ENCODE results near the gene ANKRD6. TPM values are rescaled to one million over a fixed set of nuclear protein-coding genes. Genes with fewer than 3 reads are reported as not detected.

ANKRD6 gene
- total RNA-seq, 1 experiment from 2014 or later: 2.4 TPM

GRCh38 chr6:89415185-89415584 lies 17.8 kb upstream of the ANKRD6 start:
- ChIA-PET CTCF (no interaction called here), POLR2A (no interaction called here)
- H3K27me3 ChIP-seq (ENCODE audit: control insufficient read depth, insufficient read depth, low read length): no peaks in the 10 kb centered on the region; the same call in 1 of the 2 replicates

GRCh38 chr6:89416796-89417195 lies 16.2 kb upstream of the ANKRD6 start:
- POLR2A ChIA-PET: no interaction called here

More at GRCh38 chr6:89415185-89415584, 17.8 kb upstream of the ANKRD6 start:
- no peaks in the 10 kb centered on the region for H3K9me3 ChIP-seq (ENCODE audit: control insufficient read depth, insufficient read depth, low read depth, low read length)
- H3K4me1 ChIP-seq (ENCODE audit: control insufficient read depth, insufficient read depth, low read length): peaks cover 7% of the 10 kb centered on the region; the same call in 1 of the 2 replicates
- in situ Hi-C loops (cut with HindIII; ENCODE audit: low pct_unique_long_range_greater_than_20kb, low sequenced_read_pairs) (no loop called here), intact Hi-C loops (cut with micrococcal nuclease; ENCODE audit: unreplicated experiment) (no loop called here)
- no peak for TF ChIP-seq SIN3A (IDR thresholded peaks at IDR 0.05; ENCODE audit: borderline replicate concordance, insufficient read depth, low read depth, low read length)
- TF ChIP-seq REST (IDR thresholded peaks at IDR 0.05; ENCODE audit: insufficient read depth in 1 of 2, low read depth in 2 of 2, low read length in 1 of 2): no peak
- TF ChIP-seq CTCF (IDR thresholded peaks at IDR 0.05): no peak
- TF ChIP-seq TCF7L2 (IDR thresholded peaks at IDR 0.05; ENCODE audit: low read depth, low read length): no peak
- TF ChIP-seq POLR2AphosphoS5 (IDR thresholded peaks at IDR 0.05; ENCODE audit: low read depth, low read length): no peak
- no peak for DNase-seq (ENCODE audit: low read depth, low spot score)
- H3K27ac ChIP-seq (ENCODE audit: low read length): no peak overlapping the region
- H3K4me3 ChIP-seq (ENCODE audit: low read depth in 2 of 2, low read length in 2 of 2): no peak overlapping the region
- ATAC-seq: no peak
- H3K36me3 ChIP-seq (ENCODE audit: control insufficient read depth, insufficient read depth, low read length): no peaks in the 10 kb centered on the region
- BruUV-seq (replicated peaks): no TSS peak

More at GRCh38 chr6:89416796-89417195, 16.2 kb upstream of the ANKRD6 start:
- Histone ChIP-seq H3K4me1 (ENCODE audit: control insufficient read depth, insufficient read depth, low read length) (peaks cover 7% of the 10 kb centered on the region; the same call in 1 of the 2 replicates), H3K4me3 (ENCODE audit: low read depth in 2 of 2, low read length in 2 of 2) (no peak overlapping the region), H3K36me3 (ENCODE audit: control insufficient read depth, insufficient read depth, low read length) (no peaks in the 10 kb centered on the region), H3K27ac (ENCODE audit: low read length) (no peak overlapping the region), H3K9me3 (ENCODE audit: control insufficient read depth, insufficient read depth, low read depth, low read length) (no peaks in the 10 kb centered on the region), H3K27me3 (ENCODE audit: control insufficient read depth, insufficient read depth, low read length) (no peaks in the 10 kb centered on the region; the same call in 1 of the 2 replicates)
- no peak for TF ChIP-seq REST (IDR thresholded peaks at IDR 0.05; ENCODE audit: insufficient read depth in 1 of 2, low read depth in 2 of 2, low read length in 1 of 2)
- no peak for TF ChIP-seq POLR2AphosphoS5 (IDR thresholded peaks at IDR 0.05; ENCODE audit: low read depth, low read length)
- TF ChIP-seq SIN3A (IDR thresholded peaks at IDR 0.05; ENCODE audit: borderline replicate concordance, insufficient read depth, low read depth, low read length): no peak
- no peak for DNase-seq (ENCODE audit: low read depth, low spot score)
- no TSS peak for BruUV-seq (replicated peaks)
- CTCF ChIA-PET: no interaction called here
- ATAC-seq: no peak
- intact Hi-C loops (cut with micrococcal nuclease; ENCODE audit: unreplicated experiment) (no loop called here), in situ Hi-C loops (cut with HindIII; ENCODE audit: low pct_unique_long_range_greater_than_20kb, low sequenced_read_pairs) (no loop called here)
